Liver (tissue), 9 donors: Measurements from ENCODE around the gene USH2A. TPM values are rescaled to one million over a fixed set of nuclear protein-coding genes. Genes with fewer than 3 reads are reported as not detected.

Experiments
- DNase-seq: peaks from one replicate; pipeline ENCODE4 v3.0.0-alpha.2; 2017; ENCODE audit warnings: low spot score
- H3K27ac ChIP-seq, 2 donors: one replicate each; pipeline ENCODE4 v1.7.0; 2013; ENCODE audit warnings: inconsistent platforms in 2 of 2, low read length in 2 of 2, control low read depth in 1 of 2, low read depth in 1 of 2, mild to moderate bottlenecking in 1 of 2
- H3K27me3 ChIP-seq, 4 donors: one replicate each; pipeline versions ENCODE4 v1.6.1 to v1.7.0; 2013; ENCODE audit warnings: low read length in 3 of 4, inconsistent platforms in 1 of 4, mild to moderate bottlenecking in 1 of 4, moderate library complexity in 1 of 4; ENCODE audit not compliant: control insufficient read depth in 4 of 4, insufficient read depth in 4 of 4
- H3K36me3 ChIP-seq, 4 donors: one replicate each; pipeline versions ENCODE4 v1.6.1 to v1.7.0; 2013; ENCODE audit warnings: low read length in 3 of 4, mild to moderate bottlenecking in 3 of 4, low read depth in 1 of 4, moderate library complexity in 1 of 4; ENCODE audit not compliant: control insufficient read depth in 4 of 4, insufficient read depth in 3 of 4
- H3K4me1 ChIP-seq, 4 donors: one replicate each; pipeline versions ENCODE4 v1.6.1 to v1.7.0; 2013; ENCODE audit warnings: low read length in 3 of 4, mild to moderate bottlenecking in 3 of 4, moderate library complexity in 1 of 4; ENCODE audit not compliant: control insufficient read depth in 4 of 4, insufficient read depth in 4 of 4
- H3K4me3 ChIP-seq, 3 donors: one replicate each; pipeline versions ENCODE4 v1.6.1 to v1.7.0; 2013; ENCODE audit warnings: low read length in 3 of 3, control low read depth in 1 of 3, low read depth in 1 of 3, mild to moderate bottlenecking in 1 of 3
- H3K9ac ChIP-seq, 2 donors: one replicate each; pipeline ENCODE4 v1.7.0; 2013; ENCODE audit warnings: low read length in 2 of 2, mild to moderate bottlenecking in 2 of 2, moderate library complexity in 2 of 2, control low read depth in 1 of 2, low read depth in 1 of 2
- H3K9me3 ChIP-seq, 4 donors: one replicate each; pipeline versions ENCODE4 v1.6.1 to v1.7.0; 2013; ENCODE audit warnings: low read length in 3 of 4; ENCODE audit not compliant: control insufficient read depth in 4 of 4
- ATF3 ChIP-seq: IDR thresholded peaks from 2 replicates; pipeline ENCODE4 v1.6.1; 2016; ENCODE audit warnings: antibody characterized with exemption
- EGR1 ChIP-seq, 2 donors: IDR thresholded peaks; 2 replicates each; pipeline ENCODE4 v1.6.1; 2016 to 2018; ENCODE audit warnings: antibody characterized with exemption in 2 of 2, low read depth in 2 of 2
- FOXA1 ChIP-seq: IDR thresholded peaks from 2 replicates; pipeline ENCODE4 v1.6.1; 2016; ENCODE audit warnings: antibody characterized with exemption
- FOXA2 ChIP-seq: IDR thresholded peaks from 2 replicates; pipeline ENCODE4 v1.6.1; 2016; ENCODE audit warnings: antibody characterized with exemption
- GABPA ChIP-seq, 2 donors: IDR thresholded peaks in 1 of 2; conservative IDR thresholded peaks in 1 of 2; 2 replicates each; pipeline ENCODE4 v1.6.1; 2016; ENCODE audit warnings: antibody characterized with exemption in 2 of 2, mild to moderate bottlenecking in 1 of 2, moderate library complexity in 1 of 2
- HNF4A ChIP-seq, 2 donors: conservative IDR thresholded peaks; 2 replicates each; pipeline ENCODE4 v1.6.1; 2016; ENCODE audit warnings: antibody characterized with exemption in 2 of 2, mild to moderate bottlenecking in 2 of 2
- HNF4G ChIP-seq: IDR thresholded peaks from 2 replicates; pipeline ENCODE4 v1.6.1; 2016; ENCODE audit warnings: antibody characterized with exemption
- JUND ChIP-seq, 2 donors: IDR thresholded peaks; 2 replicates each; pipeline ENCODE4 v1.6.1; 2016; ENCODE audit warnings: antibody characterized with exemption in 2 of 2
- NR2F2 ChIP-seq: IDR thresholded peaks from 2 replicates; pipeline ENCODE4 v1.6.1; 2016; ENCODE audit warnings: antibody characterized with exemption
- RAD21 ChIP-seq, 2 donors: IDR thresholded peaks; 2 replicates each; pipeline ENCODE4 v1.6.1; 2016; ENCODE audit warnings: antibody characterized with exemption in 2 of 2, mild to moderate bottlenecking in 2 of 2
- RXRA ChIP-seq, 2 donors: IDR thresholded peaks; 2 replicates each; pipeline ENCODE4 v1.6.1; 2017 to 2018; ENCODE audit warnings: antibody characterized with exemption in 2 of 2, mild to moderate bottlenecking in 1 of 2
- SP1 ChIP-seq: IDR thresholded peaks from 2 replicates; pipeline ENCODE4 v1.6.1; 2018; ENCODE audit warnings: antibody characterized with exemption, mild to moderate bottlenecking
- TAF1 ChIP-seq: conservative IDR thresholded peaks from 2 replicates; pipeline ENCODE4 v1.6.1; 2016; ENCODE audit warnings: antibody characterized with exemption, mild to moderate bottlenecking
- YY1 ChIP-seq: IDR thresholded peaks from 2 replicates; pipeline ENCODE4 v1.6.1; 2016; ENCODE audit warnings: antibody characterized with exemption, mild to moderate bottlenecking
- WGBS: extraction: QIAGEN DNeasy Blood & Tissue Kit; methylation state at CpG from one replicate; pipeline ENCODE4 v1.1.7; 2013; 5-methylcytosine and 5-hydroxymethylcytosine counted together
- polyA plus RNA-seq, 2 donors: library from polyadenylated mRNA; stranded (reverse) in 1 of 2; unstranded in 1 of 2; fragments of 200-250 nt in 1 of 2; fragments of >200 nt in 1 of 2; fragmentation: Nextera tagmentation in 1 of 2; extraction: Ambion mirVana in 1 of 2; gene quantifications; one replicate each; pipeline versions ENCODE4 v1.2.1 to v1.2.3, GENCODE V29; 2013 to 2015
- total RNA-seq, 2 donors: library from RNA; depleted of rRNA; stranded (reverse); fragments of >200 nt; gene quantifications; one replicate each; pipeline ENCODE4 v1.2.3, GENCODE V29; 2014
- TF ChIP-seq, protein P1 (sequence below): fragments of 150-350 bp; IDR thresholded peaks from 2 replicates; pipeline ENCODE4 v1.5.1; 2017; ENCODE audit warnings: improper control_type of control experiment, low read depth, low read length; ENCODE audit not compliant: missing input control
- TF ChIP-seq, protein P2 (sequence below): IDR thresholded peaks from 2 replicates; pipeline ENCODE4 v1.6.1; 2016; ENCODE audit warnings: antibody characterized with exemption, mild to moderate bottlenecking
- TF ChIP-seq, protein P3 (sequence below): IDR thresholded peaks from 2 replicates; pipeline ENCODE4 v1.6.1; 2016; ENCODE audit warnings: antibody characterized with exemption
- donor health status: healthy.
- donor health status: healthy.
- donor health status: healthy.
- donor health status: healthy.
- donor health status: healthy.

USH2A gene
- total and polyA plus RNA-seq, 4 donors: 0.14 to 1.0 (median 0.31) TPM

DNA sequence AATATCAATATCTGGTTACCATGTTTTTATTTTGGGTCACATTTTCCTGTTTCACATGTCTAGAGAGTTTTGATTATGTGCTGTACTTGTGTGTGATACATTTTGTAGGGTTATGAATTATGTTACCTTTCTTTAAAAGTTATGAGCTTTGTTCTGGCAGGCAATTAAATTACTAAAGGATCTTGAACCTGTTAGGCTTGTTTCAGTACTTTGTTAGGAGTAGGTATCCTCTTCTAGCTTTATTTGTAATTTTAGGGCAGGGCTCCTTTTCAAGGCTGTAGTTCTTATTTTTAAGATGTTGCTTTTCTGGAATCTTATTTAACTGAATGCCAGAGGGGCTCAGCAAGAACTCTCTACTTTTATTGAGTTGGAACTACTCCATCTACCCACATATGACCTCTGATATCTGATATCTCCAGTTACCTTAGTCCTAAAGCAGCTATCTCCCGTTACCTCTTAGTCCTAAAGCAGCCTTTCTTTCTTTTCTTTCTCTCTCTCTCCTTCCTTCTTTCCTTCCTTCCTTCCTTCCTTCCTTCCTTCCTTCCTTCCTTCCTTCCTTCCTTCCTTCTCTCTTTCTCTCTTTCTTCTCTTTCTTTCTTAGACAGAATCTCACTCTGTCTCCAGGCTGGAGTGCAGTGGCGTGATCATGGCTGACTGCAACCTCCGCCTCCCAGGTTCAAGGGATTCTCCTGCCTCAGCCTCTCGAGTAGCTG, 832.3 kb downstream of the USH2A start:
- DNase-seq: no peak
- TF ChIP-seq SP1 (no peak), FOXA2 (no peak), ATF3 (no peak), GABPA (IDR thresholded peaks at IDR 0.05 in 1 of 2, conservative IDR thresholded peaks at IDR 0.05 in 1 of 2) (no peak), YY1 (no peak), TAF1 (no peak), FOXA1 (no peak), RAD21 (IDR thresholded peaks at IDR 0.05) (no peak), NR2F2 (no peak), HNF4A (conservative IDR thresholded peaks at IDR 0.05) (no peak), RXRA (IDR thresholded peaks at IDR 0.05) (no peak), JUND (IDR thresholded peaks at IDR 0.05) (no peak), HNF4G (no peak), EGR1 (IDR thresholded peaks at IDR 0.05; ENCODE audit: low read depth in 2 of 2) (no peak)
- TF ChIP-seq, protein P1, sequence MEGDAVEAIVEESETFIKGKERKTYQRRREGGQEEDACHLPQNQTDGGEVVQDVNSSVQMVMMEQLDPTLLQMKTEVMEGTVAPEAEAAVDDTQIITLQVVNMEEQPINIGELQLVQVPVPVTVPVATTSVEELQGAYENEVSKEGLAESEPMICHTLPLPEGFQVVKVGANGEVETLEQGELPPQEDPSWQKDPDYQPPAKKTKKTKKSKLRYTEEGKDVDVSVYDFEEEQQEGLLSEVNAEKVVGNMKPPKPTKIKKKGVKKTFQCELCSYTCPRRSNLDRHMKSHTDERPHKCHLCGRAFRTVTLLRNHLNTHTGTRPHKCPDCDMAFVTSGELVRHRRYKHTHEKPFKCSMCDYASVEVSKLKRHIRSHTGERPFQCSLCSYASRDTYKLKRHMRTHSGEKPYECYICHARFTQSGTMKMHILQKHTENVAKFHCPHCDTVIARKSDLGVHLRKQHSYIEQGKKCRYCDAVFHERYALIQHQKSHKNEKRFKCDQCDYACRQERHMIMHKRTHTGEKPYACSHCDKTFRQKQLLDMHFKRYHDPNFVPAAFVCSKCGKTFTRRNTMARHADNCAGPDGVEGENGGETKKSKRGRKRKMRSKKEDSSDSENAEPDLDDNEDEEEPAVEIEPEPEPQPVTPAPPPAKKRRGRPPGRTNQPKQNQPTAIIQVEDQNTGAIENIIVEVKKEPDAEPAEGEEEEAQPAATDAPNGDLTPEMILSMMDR: no peak
- TF ChIP-seq, protein P2, sequence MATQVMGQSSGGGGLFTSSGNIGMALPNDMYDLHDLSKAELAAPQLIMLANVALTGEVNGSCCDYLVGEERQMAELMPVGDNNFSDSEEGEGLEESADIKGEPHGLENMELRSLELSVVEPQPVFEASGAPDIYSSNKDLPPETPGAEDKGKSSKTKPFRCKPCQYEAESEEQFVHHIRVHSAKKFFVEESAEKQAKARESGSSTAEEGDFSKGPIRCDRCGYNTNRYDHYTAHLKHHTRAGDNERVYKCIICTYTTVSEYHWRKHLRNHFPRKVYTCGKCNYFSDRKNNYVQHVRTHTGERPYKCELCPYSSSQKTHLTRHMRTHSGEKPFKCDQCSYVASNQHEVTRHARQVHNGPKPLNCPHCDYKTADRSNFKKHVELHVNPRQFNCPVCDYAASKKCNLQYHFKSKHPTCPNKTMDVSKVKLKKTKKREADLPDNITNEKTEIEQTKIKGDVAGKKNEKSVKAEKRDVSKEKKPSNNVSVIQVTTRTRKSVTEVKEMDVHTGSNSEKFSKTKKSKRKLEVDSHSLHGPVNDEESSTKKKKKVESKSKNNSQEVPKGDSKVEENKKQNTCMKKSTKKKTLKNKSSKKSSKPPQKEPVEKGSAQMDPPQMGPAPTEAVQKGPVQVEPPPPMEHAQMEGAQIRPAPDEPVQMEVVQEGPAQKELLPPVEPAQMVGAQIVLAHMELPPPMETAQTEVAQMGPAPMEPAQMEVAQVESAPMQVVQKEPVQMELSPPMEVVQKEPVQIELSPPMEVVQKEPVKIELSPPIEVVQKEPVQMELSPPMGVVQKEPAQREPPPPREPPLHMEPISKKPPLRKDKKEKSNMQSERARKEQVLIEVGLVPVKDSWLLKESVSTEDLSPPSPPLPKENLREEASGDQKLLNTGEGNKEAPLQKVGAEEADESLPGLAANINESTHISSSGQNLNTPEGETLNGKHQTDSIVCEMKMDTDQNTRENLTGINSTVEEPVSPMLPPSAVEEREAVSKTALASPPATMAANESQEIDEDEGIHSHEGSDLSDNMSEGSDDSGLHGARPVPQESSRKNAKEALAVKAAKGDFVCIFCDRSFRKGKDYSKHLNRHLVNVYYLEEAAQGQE: no peak
- TF ChIP-seq, protein P3, sequence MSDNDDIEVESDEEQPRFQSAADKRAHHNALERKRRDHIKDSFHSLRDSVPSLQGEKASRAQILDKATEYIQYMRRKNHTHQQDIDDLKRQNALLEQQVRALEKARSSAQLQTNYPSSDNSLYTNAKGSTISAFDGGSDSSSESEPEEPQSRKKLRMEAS: no peak
- Histone ChIP-seq H3K4me3 (no peak overlapping the region), H3K9me3 (no peaks in the 10 kb centered on the region), H3K36me3 (peaks cover 0 to 8% (median 4%) of the 10 kb centered on the region in 4 donors), H3K27ac (no peak overlapping the region), H3K9ac (no peak overlapping the region), H3K27me3 (no peaks in the 10 kb centered on the region), H3K4me1 (peaks cover 0 to 6% (median 4%) of the 10 kb centered on the region in 4 donors)
- 94% methylated on average over 4 of the region's 4 CpGs for WGBS
